GM21515 (cell line): ENCODE measurements around the gene MROH8.
"Not testable (repeated sequence)": the region's sequence is repeated elsewhere in the genome, so short reads cannot be mapped to it uniquely, and the experiment has no call there.

Experiments
- ATAC-seq: cut with Tn5 transposase; IDR thresholded peaks from one replicate; pipeline ENCODE4 v1.9.1; 2021; ENCODE audit not compliant: unreplicated experiment

The MROH8 gene

DNA sequence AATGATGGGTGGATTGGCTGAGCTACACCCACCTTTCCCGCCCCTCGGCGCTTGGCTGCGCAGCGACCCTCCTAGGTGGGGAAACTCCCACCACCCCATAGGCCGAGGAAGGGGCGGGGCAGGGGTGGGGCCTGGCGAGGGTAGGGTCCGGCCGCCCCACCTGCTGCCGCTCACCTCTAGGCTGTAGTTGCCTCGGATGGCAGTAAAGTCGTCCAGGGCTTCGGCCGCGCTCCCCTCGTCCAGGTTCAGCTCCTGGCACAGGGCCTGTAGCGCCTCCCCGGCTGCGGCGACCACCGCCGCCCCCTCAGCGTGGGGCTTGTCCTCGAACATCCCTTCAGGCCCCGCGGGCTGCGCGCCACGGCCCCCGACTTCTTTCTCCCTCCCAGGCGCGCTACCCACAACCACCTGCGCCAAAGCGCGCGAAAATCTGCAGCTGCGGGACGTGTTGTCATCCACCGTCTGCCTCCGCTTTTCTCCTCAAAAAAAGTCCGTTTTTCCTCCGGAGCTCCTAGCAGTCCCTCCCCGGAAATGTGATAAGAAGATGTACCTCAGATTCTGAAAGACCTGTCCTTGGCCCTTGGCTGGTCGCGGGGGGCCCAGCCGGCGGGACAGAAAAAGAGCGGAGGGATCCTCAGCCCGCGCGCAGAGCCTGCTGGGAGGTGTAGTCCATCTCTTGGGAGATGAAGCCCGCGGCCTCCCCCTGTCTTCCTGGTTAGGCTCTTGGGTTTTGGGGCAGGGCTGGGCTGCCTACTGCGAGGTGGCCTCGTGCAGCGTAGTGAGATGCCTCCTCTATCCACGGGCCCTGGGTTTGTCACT is 83.5 kb downstream of the MROH8 start, which contains the start of gene RBL1:
RBL1 (minus strand) TSS at position 399 of the 816 bp plus-strand sequence; CDS start at position 330, 69 bp downstream.
- peak; percentile 60 for ATAC-seq

DNA sequence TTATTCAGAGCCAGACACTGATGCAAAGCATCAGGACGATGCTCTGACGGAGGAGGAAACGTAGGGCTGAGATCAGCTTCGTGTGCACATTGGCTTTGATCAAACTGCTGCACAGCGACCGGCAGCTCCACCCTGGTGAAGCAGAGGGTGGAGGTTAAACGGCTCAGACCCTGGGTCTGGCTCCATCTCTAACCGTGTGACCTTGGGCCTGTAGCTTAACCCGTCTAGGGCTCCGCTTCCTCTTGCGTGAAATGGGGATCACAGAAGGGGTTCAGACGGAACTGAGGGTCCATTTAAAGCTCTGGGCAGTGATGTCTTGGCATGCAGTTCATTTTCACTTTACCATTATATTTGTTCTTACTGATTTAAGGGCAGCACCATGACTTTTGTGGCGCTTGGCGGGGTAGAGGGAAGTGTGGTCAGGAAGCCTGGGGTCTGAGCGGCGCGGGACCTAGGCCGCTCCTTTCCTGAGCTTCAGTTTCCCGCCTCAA is 84.2 kb downstream of the MROH8 start:
- ATAC-seq: no peak

DNA sequence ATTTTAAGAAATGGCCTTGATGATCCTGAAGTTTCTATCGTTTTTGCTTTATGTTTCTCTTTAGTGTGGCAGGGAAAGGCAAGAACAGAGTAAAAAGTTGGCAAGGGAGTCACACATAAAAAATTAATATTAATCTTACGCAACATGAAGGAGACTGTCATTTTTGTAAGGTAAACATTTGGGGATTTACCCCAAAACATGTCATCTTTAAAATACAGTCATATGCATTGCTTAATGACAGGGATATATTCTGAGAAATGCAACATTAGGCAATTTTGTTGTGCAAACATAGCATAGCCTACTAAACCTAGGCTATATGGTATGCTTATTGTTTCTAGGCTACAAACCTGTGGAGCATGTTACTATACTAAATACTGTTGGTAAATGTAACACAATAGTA is 88.9 kb downstream of the MROH8 start:
- ATAC-seq: no peak

DNA sequence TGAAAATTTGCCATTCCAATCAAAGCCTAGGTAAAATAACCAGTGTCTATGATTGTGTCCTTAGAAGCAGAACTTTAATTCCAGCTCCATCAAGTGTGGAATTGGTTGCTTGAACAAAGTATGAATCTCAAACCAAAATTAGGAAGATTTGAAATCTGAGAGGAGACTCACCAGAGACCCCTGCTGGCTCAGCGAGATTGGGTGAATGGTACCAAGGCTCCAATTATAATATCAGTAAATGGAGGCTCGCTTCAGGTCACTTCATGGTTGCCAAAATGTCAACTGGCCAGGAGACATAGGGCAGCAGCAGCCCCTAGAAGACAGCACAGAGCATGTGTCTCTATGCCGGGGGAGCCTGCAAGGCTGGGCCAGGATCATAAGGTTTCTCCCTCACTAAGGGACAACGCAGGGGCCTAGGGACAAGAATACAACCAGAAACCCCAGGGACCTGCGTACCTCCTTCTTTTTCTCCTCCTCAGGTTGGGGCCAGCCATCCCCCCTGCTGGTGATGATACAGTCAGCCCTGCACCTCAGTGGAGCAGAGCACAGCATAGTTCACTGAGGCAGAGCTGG is 97.5 kb downstream of the MROH8 start:
- no peak for ATAC-seq

DNA sequence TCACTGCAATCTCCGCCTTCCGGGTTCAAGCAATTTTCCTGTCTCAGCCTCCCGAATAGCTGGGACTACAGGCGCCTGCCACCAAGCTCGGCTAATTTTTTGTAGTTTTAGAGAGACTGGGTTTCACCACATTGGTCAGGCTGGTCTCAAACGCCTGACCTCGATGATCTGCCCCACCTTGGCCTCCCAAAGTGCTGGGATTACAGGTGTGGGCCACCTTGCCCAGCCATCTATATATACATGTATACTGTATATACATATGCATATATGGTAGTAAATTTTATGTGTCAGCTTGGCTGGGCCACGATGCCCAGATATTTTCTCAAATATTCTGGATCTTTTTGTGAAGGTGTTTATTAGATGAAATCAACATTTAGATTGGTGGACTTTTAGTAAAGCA is 102.3 kb downstream of the MROH8 start:
- ATAC-seq: no peak

DNA sequence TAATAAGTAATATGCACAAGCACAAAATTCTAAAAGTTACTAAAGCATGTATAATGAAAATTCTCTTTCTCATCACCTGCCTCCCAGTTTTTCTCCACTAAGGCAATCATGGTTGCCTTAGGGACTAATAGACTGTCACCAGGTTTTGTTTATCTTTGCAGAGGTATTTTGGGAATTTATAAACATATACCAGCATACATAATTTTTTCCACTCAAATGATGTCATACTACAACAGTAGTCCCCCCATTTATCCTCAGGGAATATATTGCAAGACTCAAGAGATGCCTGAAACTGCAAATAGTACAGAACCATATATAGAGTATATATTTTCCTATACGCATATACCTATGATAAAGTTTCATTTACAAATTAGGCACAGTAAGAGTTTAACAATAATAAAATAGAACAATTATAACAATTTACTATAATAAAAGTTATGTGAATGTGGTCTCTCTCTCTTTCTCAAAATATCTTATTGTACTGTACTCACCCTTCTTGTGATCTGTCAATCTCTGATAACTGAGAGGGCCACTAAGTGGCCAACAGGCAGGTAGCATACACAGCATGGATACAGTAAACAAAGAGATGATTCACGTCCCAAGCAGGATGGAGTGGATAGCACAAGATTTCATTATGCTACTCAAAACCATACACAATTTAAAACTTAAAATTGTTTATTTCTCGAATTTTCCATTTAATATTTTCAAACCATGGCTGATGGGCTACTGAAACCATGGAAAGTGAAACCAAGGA is 103.2 kb downstream of the MROH8 start:
- no peak for ATAC-seq

DNA sequence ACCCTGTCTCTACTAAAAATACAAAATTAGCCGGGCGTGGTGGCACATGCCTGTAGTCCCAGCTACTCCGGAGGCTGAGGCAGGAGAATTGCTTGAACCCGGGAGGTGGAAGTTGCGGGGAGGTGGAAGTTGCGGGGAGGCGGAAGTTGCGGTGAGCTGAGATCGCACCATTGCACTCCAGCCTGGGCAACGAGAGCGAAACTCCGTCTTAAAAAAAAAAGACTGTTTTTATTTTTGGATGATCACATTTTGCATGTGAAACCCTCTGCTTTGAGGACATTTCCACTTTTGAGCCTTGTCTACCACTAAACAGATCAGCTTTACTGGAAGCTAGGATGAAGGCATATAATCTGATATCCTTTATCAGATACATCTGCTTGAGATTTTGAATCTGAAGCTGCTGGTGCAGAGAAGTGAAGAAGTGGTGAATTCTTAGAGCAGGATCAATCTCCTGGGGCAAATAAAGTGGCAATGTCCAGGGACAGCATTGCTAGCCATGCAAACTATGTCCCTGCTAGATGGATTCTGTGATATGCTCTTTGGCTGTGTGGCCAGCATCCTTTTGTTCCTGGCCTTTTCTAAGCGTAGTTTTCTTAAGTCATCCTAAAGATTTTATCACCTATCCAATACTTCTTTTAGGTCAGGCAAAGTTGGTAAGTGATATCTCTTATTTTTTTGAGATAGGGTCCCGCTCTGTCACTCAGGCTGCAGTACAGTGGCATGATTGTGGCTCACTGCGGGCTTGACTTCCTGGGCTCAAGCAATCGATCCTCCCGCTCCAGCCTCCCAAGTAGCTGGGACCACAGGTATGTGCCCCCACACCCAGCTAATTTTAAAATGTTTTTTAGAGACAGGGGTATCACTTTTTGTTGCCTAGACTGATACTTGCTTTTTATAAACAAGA is 106.8 kb downstream of the MROH8 start:
- ATAC-seq: no peak

DNA sequence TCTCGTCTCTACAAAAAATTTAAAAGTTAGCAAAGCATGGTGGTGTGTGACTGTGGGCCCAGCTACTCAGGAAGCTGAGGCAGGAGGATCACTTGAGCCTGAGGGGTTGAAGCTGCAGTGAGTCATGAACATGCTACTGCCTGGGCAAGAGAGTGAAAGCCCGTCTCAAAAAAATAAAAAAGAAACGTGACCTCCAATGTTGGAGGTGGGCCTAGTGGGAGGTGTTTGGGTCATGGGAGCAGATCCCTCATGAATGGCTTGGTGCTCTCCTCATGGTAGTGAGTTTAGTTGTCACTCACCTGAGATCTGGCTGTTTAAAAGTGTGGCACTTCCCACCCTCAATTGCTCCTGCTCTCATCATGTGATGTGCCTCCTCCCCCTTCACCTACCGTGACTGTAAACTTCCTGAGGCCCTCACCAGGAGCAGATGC is 107.9 kb downstream of the MROH8 start:
- no peak for ATAC-seq

DNA sequence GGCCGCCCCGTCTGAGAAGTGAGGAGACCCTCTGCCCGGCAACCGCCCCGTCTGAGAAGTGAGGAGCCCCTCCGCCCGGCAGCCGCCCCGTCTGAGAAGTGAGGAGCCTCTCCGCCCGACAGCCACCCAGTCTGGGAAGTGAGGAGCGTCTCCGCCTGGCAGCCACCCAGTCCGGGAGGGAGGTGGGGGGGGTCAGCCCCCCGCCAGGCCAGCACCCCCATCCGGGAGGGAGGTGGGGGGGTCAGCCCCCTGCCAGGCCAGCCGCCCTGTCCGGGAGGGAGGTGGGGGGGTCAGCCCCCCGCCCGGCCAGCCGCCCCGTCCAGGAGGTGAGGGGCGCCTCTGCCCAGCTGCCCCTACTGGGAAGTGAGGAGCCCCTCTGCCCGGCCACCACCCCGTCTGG is 109.8 kb downstream of the MROH8 start:
- not testable (repeated sequence) for ATAC-seq

DNA sequence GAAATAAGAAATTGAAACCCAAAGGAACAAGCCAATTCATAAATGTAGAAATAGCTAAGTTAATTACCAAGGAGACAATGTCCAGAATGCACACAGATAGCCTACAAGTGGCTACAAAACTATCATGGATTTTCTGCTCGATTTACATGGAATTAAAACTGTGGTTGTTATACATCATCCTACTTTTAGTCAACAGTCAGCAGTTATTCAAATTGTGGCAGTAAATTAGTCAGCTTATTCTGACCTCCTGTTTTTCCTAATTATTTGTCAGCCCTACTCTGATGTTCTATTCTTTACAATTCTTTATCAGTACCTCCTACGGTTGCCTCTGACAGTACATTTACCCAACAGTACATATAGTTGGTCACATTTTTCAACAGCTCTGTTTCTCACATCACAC is 113.2 kb downstream of the MROH8 start:
- ATAC-seq: no peak

DNA sequence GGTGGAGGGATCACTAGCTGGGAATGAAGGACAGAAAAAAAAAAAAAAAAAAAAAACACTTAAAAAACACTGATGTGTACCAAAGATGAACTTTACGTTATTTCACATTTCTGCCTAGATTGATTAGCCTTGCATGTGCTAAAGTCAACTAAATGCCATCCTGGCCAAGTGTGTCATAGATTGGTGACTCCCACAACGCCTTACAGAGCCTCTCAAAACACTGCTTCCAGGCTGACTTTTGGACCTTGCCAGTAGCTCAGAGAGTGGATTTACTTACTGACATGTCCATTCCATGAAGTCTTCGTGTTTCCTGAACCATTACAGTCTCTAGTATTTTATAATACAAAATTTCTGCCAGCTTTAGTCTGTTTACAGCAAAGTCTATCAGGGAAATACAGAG is 124.1 kb downstream of the MROH8 start:
- no peak for ATAC-seq

DNA sequence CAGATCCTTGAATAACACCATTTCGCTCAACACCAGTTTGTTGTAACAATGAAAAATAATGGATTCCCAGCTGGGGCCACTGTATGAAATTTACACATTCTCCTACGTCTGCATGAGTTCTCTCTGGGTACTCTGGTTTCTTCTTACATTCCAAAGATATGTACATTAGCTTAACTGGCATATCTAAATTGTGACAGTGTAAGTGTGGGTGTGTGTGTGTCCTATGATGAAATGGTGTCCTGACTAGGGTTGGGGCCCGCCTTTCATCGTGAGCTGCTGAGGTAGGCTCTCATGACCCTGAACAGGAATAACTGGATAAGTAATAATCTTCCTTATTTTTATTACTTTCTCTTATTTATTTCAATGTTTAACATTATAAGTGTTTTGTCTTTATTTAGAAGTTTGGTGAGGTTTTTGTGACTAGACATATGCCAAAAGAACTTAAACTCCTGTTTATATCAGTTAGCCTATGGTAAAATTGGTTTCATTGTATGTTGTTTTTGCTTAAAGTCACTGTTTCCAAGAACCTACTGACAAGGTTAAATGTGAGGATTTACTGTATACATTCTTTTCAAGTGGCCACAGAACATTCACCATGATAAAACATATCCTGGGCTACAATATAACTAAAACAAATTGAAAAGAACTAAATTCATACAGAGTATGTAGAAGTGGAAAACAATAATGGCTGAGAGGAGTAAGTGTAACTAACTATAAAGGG is 126.0 kb downstream of the MROH8 start:
- no peak for ATAC-seq
